Neural crest cell (in vitro differentiated cells): ENCODE data around the gene ATP5F1C. TPM values are rescaled to one million over a fixed set of nuclear protein-coding genes. Genes with fewer than 3 reads are reported as not detected.
"Not testable (repeated sequence)": the region's sequence is repeated elsewhere in the genome, so short reads cannot be mapped to it uniquely, and the experiment has no call there.

Experiments used
- DNase-seq: peaks from one replicate; pipeline ENCODE4 v3.0.0; 2021; ENCODE audit warnings: low read depth, mixed read lengths, low spot score
- H3K27ac Mint-ChIP-seq: one replicate; pipeline ENCODE4 v1.8.0; 2021; ENCODE audit warnings: mild to moderate bottlenecking, mixed read lengths; ENCODE audit not compliant: unreplicated experiment
- H3K27me3 Mint-ChIP-seq: 2 replicates; pipeline ENCODE4 v1.8.0; 2021; ENCODE audit warnings: low read depth, mild to moderate bottlenecking, mixed read lengths
- H3K36me3 Mint-ChIP-seq: 2 replicates; pipeline ENCODE4 v1.8.0; 2021; ENCODE audit warnings: low read depth, mild to moderate bottlenecking, mixed read lengths
- H3K4me1 Mint-ChIP-seq: 2 replicates; pipeline ENCODE4 v1.8.0; 2021; ENCODE audit warnings: mixed read lengths
- H3K4me3 Mint-ChIP-seq: one replicate; pipeline ENCODE4 v1.8.0; 2021; ENCODE audit warnings: mild to moderate bottlenecking, mixed read lengths
- H3K9me3 Mint-ChIP-seq: 2 replicates; pipeline ENCODE4 v1.8.0; 2021; ENCODE audit warnings: mixed read lengths
- total RNA-seq: library from RNA; stranded (reverse); gene quantifications from 2 replicates; pipeline ENCODE4 v1.2.1, GENCODE V29; 2021
- TF ChIP-seq, protein P1 (sequence below): fragments of 200-600 bp; sonication (generic); conservative IDR thresholded peaks from 2 replicates; pipeline ENCODE4 v1.5.0; 2021; ENCODE audit warnings: antibody characterized with exemption, mild to moderate bottlenecking

ATP5F1C gene
- total RNA-seq, 1 donor from 2014 or later, result 241 TPM

GRCh38 chr10:7768417-7768816 is 19.6 kb upstream of the ATP5F1C start:
- TF ChIP-seq, protein P1, sequence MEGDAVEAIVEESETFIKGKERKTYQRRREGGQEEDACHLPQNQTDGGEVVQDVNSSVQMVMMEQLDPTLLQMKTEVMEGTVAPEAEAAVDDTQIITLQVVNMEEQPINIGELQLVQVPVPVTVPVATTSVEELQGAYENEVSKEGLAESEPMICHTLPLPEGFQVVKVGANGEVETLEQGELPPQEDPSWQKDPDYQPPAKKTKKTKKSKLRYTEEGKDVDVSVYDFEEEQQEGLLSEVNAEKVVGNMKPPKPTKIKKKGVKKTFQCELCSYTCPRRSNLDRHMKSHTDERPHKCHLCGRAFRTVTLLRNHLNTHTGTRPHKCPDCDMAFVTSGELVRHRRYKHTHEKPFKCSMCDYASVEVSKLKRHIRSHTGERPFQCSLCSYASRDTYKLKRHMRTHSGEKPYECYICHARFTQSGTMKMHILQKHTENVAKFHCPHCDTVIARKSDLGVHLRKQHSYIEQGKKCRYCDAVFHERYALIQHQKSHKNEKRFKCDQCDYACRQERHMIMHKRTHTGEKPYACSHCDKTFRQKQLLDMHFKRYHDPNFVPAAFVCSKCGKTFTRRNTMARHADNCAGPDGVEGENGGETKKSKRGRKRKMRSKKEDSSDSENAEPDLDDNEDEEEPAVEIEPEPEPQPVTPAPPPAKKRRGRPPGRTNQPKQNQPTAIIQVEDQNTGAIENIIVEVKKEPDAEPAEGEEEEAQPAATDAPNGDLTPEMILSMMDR, result no peak
- Mint-ChIP-seq H3K4me1 (peaks cover 5% of the 10 kb centered on the region), H3K36me3 (peaks cover 10% of the 10 kb centered on the region), H3K9me3 (no peaks in the 10 kb centered on the region), H3K27me3 (no peaks in the 10 kb centered on the region), H3K27ac (no peak overlapping the region), H3K4me3 (no peak overlapping the region)
- DNase-seq, result no peak

DNA sequence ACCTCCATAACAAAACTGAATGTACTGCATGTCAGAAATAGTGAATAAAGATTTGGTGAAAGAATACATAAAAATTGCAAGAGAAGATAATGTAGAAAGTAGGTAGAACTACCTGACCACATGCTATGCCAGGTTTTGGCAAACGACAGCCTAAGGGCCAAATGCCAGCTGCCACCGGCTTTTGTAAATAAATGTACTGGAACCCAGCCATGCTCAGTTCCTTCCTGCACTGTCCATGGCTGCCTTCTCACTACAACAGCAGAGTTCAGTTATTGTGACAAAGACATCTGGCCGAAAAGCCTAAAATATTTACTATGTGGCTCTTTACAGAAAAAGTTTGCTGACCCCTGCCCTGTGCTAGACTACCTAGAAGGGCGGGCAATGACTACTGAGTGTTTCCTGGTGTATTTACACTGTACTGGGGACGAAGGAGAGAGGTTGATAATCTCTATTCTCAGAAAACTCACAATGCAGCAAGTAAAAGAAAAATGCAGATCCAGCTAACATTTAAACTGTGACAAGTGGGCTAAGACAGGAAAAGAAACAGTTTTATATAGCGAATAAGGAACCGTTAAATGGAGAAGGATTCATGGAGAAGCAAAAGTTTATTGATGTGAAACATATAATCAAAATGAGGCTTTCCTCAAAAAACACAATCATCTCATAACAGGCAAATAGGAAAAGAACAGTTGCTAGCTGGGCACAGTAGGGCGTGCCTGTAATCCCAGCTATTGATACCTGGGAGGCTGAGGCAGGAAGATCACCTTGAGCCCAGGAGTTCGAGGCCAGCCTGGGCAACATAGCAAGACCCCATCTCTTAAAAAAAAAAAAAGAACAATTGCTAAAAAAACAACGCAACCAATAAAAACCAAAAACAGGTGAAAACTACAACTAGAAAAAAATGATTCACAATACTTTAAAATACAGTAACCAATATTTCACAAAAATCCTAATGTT is 13.9 kb upstream of the ATP5F1C start:
- DNase-seq, result no peak
- no peaks in the 10 kb centered on the region for H3K9me3 Mint-ChIP-seq
- H3K4me3 Mint-ChIP-seq, result no peak overlapping the region
- H3K36me3 Mint-ChIP-seq, result peaks cover 21% of the 10 kb centered on the region
- TF ChIP-seq, protein P1, result no peak
- H3K4me1 Mint-ChIP-seq, result peaks cover 5% of the 10 kb centered on the region
- H3K27ac Mint-ChIP-seq, result no peak overlapping the region
- H3K27me3 Mint-ChIP-seq, result no peaks in the 10 kb centered on the region

DNA sequence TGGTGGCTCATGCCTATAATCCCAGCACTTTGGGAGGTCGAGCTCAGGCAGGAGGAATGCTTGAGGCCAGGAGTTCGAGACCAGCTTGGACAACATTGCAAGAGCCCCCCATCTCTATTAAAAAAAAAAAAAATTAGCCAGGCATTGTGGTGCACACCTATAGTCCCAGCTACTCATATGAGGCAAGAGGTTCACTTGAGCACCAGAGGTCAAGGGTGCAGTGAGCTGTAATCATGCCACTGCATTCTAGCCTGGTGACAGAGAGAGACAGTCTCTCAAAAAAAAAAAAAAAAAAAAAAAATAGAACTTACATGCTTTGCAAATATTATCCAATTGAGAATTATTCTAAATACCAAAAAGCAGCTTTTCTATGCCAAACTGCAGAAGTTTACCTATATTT is 11.2 kb upstream of the ATP5F1C start:
- no peak for DNase-seq
- H3K9me3 Mint-ChIP-seq, result no peaks in the 10 kb centered on the region
- no peaks in the 10 kb centered on the region for H3K27me3 Mint-ChIP-seq
- H3K4me3 Mint-ChIP-seq, result no peak overlapping the region
- TF ChIP-seq, protein P1, result no peak
- H3K4me1 Mint-ChIP-seq, result peaks cover 5% of the 10 kb centered on the region
- peaks cover 26% of the 10 kb centered on the region for H3K36me3 Mint-ChIP-seq
- H3K27ac Mint-ChIP-seq, result no peak overlapping the region

- H3K27me3 Mint-ChIP-seq, H3K27ac Mint-ChIP-seq, H3K4me1 Mint-ChIP-seq, DNase-seq, H3K9me3 Mint-ChIP-seq, H3K4me3 Mint-ChIP-seq: not testable (repeated sequence)
- H3K36me3 Mint-ChIP-seq, result peaks cover 13% of the 10 kb centered on the region
Measured at GRCh38 chr10:7782194-7782593, 5.8 kb upstream of the ATP5F1C start.

- TF ChIP-seq, protein P1, result no peak
- no peak for DNase-seq
- Mint-ChIP-seq H3K36me3 (peaks cover 4% of the 10 kb centered on the region), H3K4me3 (no peak overlapping the region), H3K9me3 (no peaks in the 10 kb centered on the region), H3K27me3 (no peaks in the 10 kb centered on the region), H3K27ac (no peak overlapping the region), H3K4me1 (peaks cover 23% of the 10 kb centered on the region)
Measured at GRCh38 chr10:7786430-7786829, 1.5 kb upstream of the ATP5F1C start.

- TF ChIP-seq, protein P1, result no peak
- Mint-ChIP-seq H3K4me3 (no peak overlapping the region), H3K36me3 (peaks cover 4% of the 10 kb centered on the region), H3K27me3 (no peaks in the 10 kb centered on the region), H3K27ac (no peak overlapping the region), H3K4me1 (peaks cover 29% of the 10 kb centered on the region), H3K9me3 (no peaks in the 10 kb centered on the region)
- DNase-seq, result no peak
Measured at GRCh38 chr10:7787150-7787856, 674 bp upstream of the ATP5F1C start.
